Natural killer cell (primary cell): ENCODE measurements around the gene FBXW12. TPM values are rescaled to one million over a fixed set of nuclear protein-coding genes. Genes with fewer than 3 reads are reported as not detected.

ENCODE experiments used
- ATAC-seq, 3 donors: fragments of 150-1000 bp in 2 of 3; fragments of 200-7000 bp in 1 of 3; cut with Tn5 transposase; 1 replicate in 1 of 3; 2 replicates in 2 of 3; pipeline ENCODE4 v1.10.0; 2021; ENCODE audit warnings: mild to moderate bottlenecking in 2 of 3, moderate library complexity in 2 of 3
- DNase-seq, 2 donors: peaks; one replicate each; pipeline versions ENCODE4 v3.0.0 to v3.0.0-alpha.2; 2013 to 2021; ENCODE audit warnings: mixed read lengths in 1 of 2
- H3K27ac ChIP-seq: one replicate; pipeline ENCODE4 v1.5.1; 2013; ENCODE audit warnings: mild to moderate bottlenecking, low read length
- H3K27me3 ChIP-seq: one replicate; pipeline ENCODE4 v1.6.1; 2013; ENCODE audit warnings: low read length; ENCODE audit not compliant: control insufficient read depth, insufficient read depth
- H3K36me3 ChIP-seq: one replicate; pipeline ENCODE4 v1.6.1; 2013; ENCODE audit warnings: low read length; ENCODE audit not compliant: control insufficient read depth, insufficient read depth
- H3K4me1 ChIP-seq: one replicate; pipeline ENCODE4 v1.6.1; 2013; ENCODE audit warnings: low read length; ENCODE audit not compliant: control insufficient read depth, insufficient read depth
- H3K4me3 ChIP-seq: one replicate; pipeline ENCODE4 v1.5.1; 2013; ENCODE audit warnings: low read length
- H3K9me3 ChIP-seq: one replicate; pipeline ENCODE4 v1.6.1; 2013; ENCODE audit warnings: low read length; ENCODE audit not compliant: control insufficient read depth, insufficient read depth
- H3K27ac Mint-ChIP-seq, 2 donors: one replicate each; pipeline ENCODE4 v1.8.0; 2022; ENCODE audit warnings: mild to moderate bottlenecking in 2 of 2, mixed read lengths in 2 of 2, moderate library complexity in 1 of 2
- H3K27me3 Mint-ChIP-seq, 2 donors: one replicate each; pipeline ENCODE4 v1.8.0; 2022; ENCODE audit warnings: low read depth in 2 of 2, mixed read lengths in 2 of 2
- H3K36me3 Mint-ChIP-seq: one replicate; pipeline ENCODE4 v1.8.0; 2022; ENCODE audit warnings: mixed read lengths
- H3K4me1 Mint-ChIP-seq, 2 donors: one replicate each; pipeline ENCODE4 v1.8.0; 2022; ENCODE audit warnings: mixed read lengths in 2 of 2
- H3K4me3 Mint-ChIP-seq: one replicate; pipeline ENCODE4 v1.8.0; 2022; ENCODE audit warnings: mild to moderate bottlenecking, moderate library complexity, mixed read lengths
- H3K9me3 Mint-ChIP-seq, 2 donors: one replicate each; pipeline ENCODE4 v1.8.0; 2022; ENCODE audit warnings: mixed read lengths in 2 of 2
- CTCF ChIP-seq: fragments of 200-600 bp; IDR thresholded peaks from one replicate; pipeline ENCODE4 v1.8.0; 2022; ENCODE audit warnings: antibody characterized with exemption
- WGBS: methylation state at CpG from one replicate; pipeline ENCODE4 v1.1.7; 2013; ENCODE audit warnings: missing lambda C conversion rate; ENCODE audit not compliant: insufficient coverage; 5-methylcytosine and 5-hydroxymethylcytosine counted together
- intact Hi-C: fragments of 100-400 bp; cut with micrococcal nuclease; formaldehyde crosslinking; loops from one replicate; pipeline ENCODE4 v1.14.2; 2022
- total RNA-seq, 4 donors: library from RNA; stranded (reverse); fragments of 120-200 nt in 1 of 4; gene quantifications; one replicate each; pipeline versions ENCODE4 v1.2.3 to v1.2.4, GENCODE V29; 2013 to 2022

FBXW12 gene
- total RNA-seq, 3 donors from 2014 or later (not counting 1 experiment from before 2014, with no cell fraction given) = 0.25 TPM; not detected in 2

- DNase-seq (no peak), ATAC-seq (no peak)
- H3K4me3 Mint-ChIP-seq = no peak overlapping the region
- TF ChIP-seq CTCF = no peak
- no peaks in the 10 kb centered on the region for H3K4me1 Mint-ChIP-seq
- H3K36me3 Mint-ChIP-seq = no peaks in the 10 kb centered on the region
- WGBS = 87% methylated on average over 2 of the region's 2 CpGs
- peaks cover 6 to 7% of the 10 kb centered on the region in 2 donors for H3K27me3 Mint-ChIP-seq
- no peak overlapping the region for H3K27ac Mint-ChIP-seq
- no peaks in the 10 kb centered on the region for H3K9me3 ChIP-seq
- no peaks in the 10 kb centered on the region for H3K36me3 ChIP-seq
- H3K27ac ChIP-seq = no peak overlapping the region
- no peaks in the 10 kb centered on the region for H3K4me1 ChIP-seq
- intact Hi-C loops = no loop called here
- H3K9me3 Mint-ChIP-seq = no peaks in the 10 kb centered on the region
- no peak overlapping the region for H3K4me3 ChIP-seq
- no peaks in the 10 kb centered on the region for H3K27me3 ChIP-seq
Measured at GRCh38 chr3:48345946-48346572, 26.0 kb upstream of the FBXW12 start.

- Mint-ChIP-seq H3K36me3 (no peaks in the 10 kb centered on the region), H3K9me3 (no peaks in the 10 kb centered on the region), H3K4me1 (no peaks in the 10 kb centered on the region), H3K4me3 (no peak overlapping the region), H3K27ac (no peak overlapping the region), H3K27me3 (peaks cover 7 to 9% of the 10 kb centered on the region in 2 donors)
- H3K36me3 ChIP-seq = no peaks in the 10 kb centered on the region
- ATAC-seq (no peak), DNase-seq (no peak)
- no peak for TF ChIP-seq CTCF
- no peak overlapping the region for H3K4me3 ChIP-seq
- no peaks in the 10 kb centered on the region for H3K9me3 ChIP-seq
- no peaks in the 10 kb centered on the region for H3K27me3 ChIP-seq
- no peaks in the 10 kb centered on the region for H3K4me1 ChIP-seq
- intact Hi-C loops = no loop called here
- no peak overlapping the region for H3K27ac ChIP-seq
- 88% methylated on average over 3 of the region's 3 CpGs for WGBS
Measured at GRCh38 chr3:48347500-48347899, 24.5 kb upstream of the FBXW12 start.

- ATAC-seq (no peak), DNase-seq (no peak)
- H3K27ac ChIP-seq = no peak overlapping the region
- TF ChIP-seq CTCF = no peak
- no peaks in the 10 kb centered on the region for H3K36me3 ChIP-seq
- Mint-ChIP-seq H3K9me3 (no peaks in the 10 kb centered on the region), H3K4me3 (no peak overlapping the region), H3K27ac (no peak overlapping the region), H3K4me1 (no peaks in the 10 kb centered on the region), H3K36me3 (no peaks in the 10 kb centered on the region), H3K27me3 (peaks cover 19 to 24% of the 10 kb centered on the region in 2 donors)
- H3K9me3 ChIP-seq = peaks cover 5% of the 10 kb centered on the region
- H3K4me1 ChIP-seq = no peaks in the 10 kb centered on the region
- peaks cover 3% of the 10 kb centered on the region for H3K27me3 ChIP-seq
- WGBS = 79% methylated on average over 6 of the region's 6 CpGs
- no peak overlapping the region for H3K4me3 ChIP-seq
- intact Hi-C loops = no loop called here
Measured at GRCh38 chr3:48352546-48352945, 19.5 kb upstream of the FBXW12 start.

- TF ChIP-seq CTCF = no peak
- Histone ChIP-seq H3K4me1 (no peaks in the 10 kb centered on the region), H3K36me3 (no peaks in the 10 kb centered on the region), H3K4me3 (no peak overlapping the region), H3K9me3 (peaks cover 6% of the 10 kb centered on the region), H3K27me3 (peaks cover 3% of the 10 kb centered on the region), H3K27ac (no peak overlapping the region)
- DNase-seq = no peak
- Mint-ChIP-seq H3K27me3 (peaks cover 25 to 26% of the 10 kb centered on the region in 2 donors), H3K4me3 (no peak overlapping the region), H3K9me3 (no peaks in the 10 kb centered on the region), H3K27ac (no peak overlapping the region), H3K36me3 (no peaks in the 10 kb centered on the region), H3K4me1 (no peaks in the 10 kb centered on the region)
- intact Hi-C loops = no loop called here
- no peak for ATAC-seq
- WGBS = 97% methylated on average over 2 of the region's 4 CpGs
Measured at GRCh38 chr3:48353987-48354386, 18.0 kb upstream of the FBXW12 start.
